GM23338 (cell line): ENCODE data around the gene IMPA2.
"Not testable (repeated sequence)": the region's sequence is repeated elsewhere in the genome, so short reads cannot be mapped to it uniquely, and the experiment has no call there.

Source experiments
- CREB1 ChIP-seq: fragments of 250-450 bp; sonication (Bioruptor Pico); IDR thresholded peaks from 2 replicates; pipeline ENCODE4 v1.5.0; 2020; ENCODE audit warnings: low read depth, mild to moderate bottlenecking, moderate library complexity
- EZH2 ChIP-seq: fragments of 200-600 bp; sonication (generic); IDR thresholded peaks from one replicate; pipeline ENCODE4 v1.8.0; 2017; ENCODE audit warnings: antibody characterized with exemption, mild to moderate bottlenecking, low read depth; ENCODE audit not compliant: unreplicated experiment
- EZH2phosphoT487 ChIP-seq: fragments of 200-600 bp; sonication (generic); IDR thresholded peaks from one replicate; pipeline ENCODE4 v1.8.1; 2018; ENCODE audit warnings: antibody characterized with exemption; ENCODE audit not compliant: unreplicated experiment
- JUNB ChIP-seq: IDR thresholded peaks from one replicate; pipeline ENCODE4 v1.6.1; 2016; ENCODE audit warnings: antibody characterized with exemption; ENCODE audit not compliant: unreplicated experiment
- NANOG ChIP-seq: IDR thresholded peaks from 2 replicates; pipeline ENCODE4 v1.6.1; 2016; ENCODE audit warnings: antibody characterized with exemption, borderline replicate concordance
- POLR2AphosphoS5 ChIP-seq: IDR thresholded peaks from 2 replicates; pipeline ENCODE4 v1.6.1; 2016; ENCODE audit warnings: antibody characterized with exemption, low read depth
- REST ChIP-seq: IDR thresholded peaks from one replicate; pipeline ENCODE4 v1.6.1; 2018; ENCODE audit warnings: antibody characterized with exemption; ENCODE audit not compliant: unreplicated experiment
- TF ChIP-seq, protein P1 (sequence below), 2 experiments: fragments of 200-600 bp in 1 of 2; sonication (generic) in 1 of 2; conservative IDR thresholded peaks; 2 replicates each; pipeline versions ENCODE4 v1.5.1 to v1.6.1; 2016 to 2017; ENCODE audit warnings: antibody characterized with exemption in 2 of 2, low read depth in 2 of 2, mild to moderate bottlenecking in 2 of 2, moderate library complexity in 1 of 2
- TF ChIP-seq, protein P2 (sequence below): IDR thresholded peaks from 2 replicates; pipeline ENCODE4 v1.6.1; 2016; ENCODE audit warnings: antibody characterized with exemption

- TF ChIP-seq, protein P1, sequence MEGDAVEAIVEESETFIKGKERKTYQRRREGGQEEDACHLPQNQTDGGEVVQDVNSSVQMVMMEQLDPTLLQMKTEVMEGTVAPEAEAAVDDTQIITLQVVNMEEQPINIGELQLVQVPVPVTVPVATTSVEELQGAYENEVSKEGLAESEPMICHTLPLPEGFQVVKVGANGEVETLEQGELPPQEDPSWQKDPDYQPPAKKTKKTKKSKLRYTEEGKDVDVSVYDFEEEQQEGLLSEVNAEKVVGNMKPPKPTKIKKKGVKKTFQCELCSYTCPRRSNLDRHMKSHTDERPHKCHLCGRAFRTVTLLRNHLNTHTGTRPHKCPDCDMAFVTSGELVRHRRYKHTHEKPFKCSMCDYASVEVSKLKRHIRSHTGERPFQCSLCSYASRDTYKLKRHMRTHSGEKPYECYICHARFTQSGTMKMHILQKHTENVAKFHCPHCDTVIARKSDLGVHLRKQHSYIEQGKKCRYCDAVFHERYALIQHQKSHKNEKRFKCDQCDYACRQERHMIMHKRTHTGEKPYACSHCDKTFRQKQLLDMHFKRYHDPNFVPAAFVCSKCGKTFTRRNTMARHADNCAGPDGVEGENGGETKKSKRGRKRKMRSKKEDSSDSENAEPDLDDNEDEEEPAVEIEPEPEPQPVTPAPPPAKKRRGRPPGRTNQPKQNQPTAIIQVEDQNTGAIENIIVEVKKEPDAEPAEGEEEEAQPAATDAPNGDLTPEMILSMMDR (conservative IDR thresholded peaks at IDR 0.05; ENCODE audit: low read depth in 2 of 2), result not testable (repeated sequence)
- TF ChIP-seq, protein P2, sequence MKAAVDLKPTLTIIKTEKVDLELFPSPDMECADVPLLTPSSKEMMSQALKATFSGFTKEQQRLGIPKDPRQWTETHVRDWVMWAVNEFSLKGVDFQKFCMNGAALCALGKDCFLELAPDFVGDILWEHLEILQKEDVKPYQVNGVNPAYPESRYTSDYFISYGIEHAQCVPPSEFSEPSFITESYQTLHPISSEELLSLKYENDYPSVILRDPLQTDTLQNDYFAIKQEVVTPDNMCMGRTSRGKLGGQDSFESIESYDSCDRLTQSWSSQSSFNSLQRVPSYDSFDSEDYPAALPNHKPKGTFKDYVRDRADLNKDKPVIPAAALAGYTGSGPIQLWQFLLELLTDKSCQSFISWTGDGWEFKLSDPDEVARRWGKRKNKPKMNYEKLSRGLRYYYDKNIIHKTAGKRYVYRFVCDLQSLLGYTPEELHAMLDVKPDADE, result not testable (repeated sequence)
- TF ChIP-seq REST, EZH2phosphoT487, JUNB, POLR2AphosphoS5, EZH2, NANOG, CREB1: not testable (repeated sequence)
Measured at GRCh38 chr18:12071066-12071465, 89.8 kb downstream of the IMPA2 start.
